Activated effector memory CD4-positive, alpha-beta T cell treated with Interleukin-2 at 50 U/mL for 16 hours (primary cell): ENCODE data around the gene PKNOX2.

Experiments
- DNase-seq: peaks from one replicate; pipeline ENCODE4 v3.0.0-alpha.2; 2020

Gene PKNOX2

GRCh38 chr11:125317416-125317815 lies 152.9 kb downstream of the PKNOX2 start:
- no peak for DNase-seq

- no peak for DNase-seq
Measured at GRCh38 chr11:125319649-125320048, 155.1 kb downstream of the PKNOX2 start.

- DNase-seq: no peak
Measured at GRCh38 chr11:125320347-125321076, 156.0 kb downstream of the PKNOX2 start.

- no peak for DNase-seq
Measured at GRCh38 chr11:125322289-125322688, 157.7 kb downstream of the PKNOX2 start.

- no peak for DNase-seq
Measured at GRCh38 chr11:125325196-125325595, 160.6 kb downstream of the PKNOX2 start.

- no peak for DNase-seq
Measured at GRCh38 chr11:125326126-125326525, 161.6 kb downstream of the PKNOX2 start.

GRCh38 chr11:125327518-125328224 lies 163.1 kb downstream of the PKNOX2 start:
- DNase-seq: no peak

GRCh38 chr11:125328225-125328580 lies 163.7 kb downstream of the PKNOX2 start:
- DNase-seq: no peak

GRCh38 chr11:125329786-125330185 lies 165.2 kb downstream of the PKNOX2 start:
- DNase-seq: no peak

GRCh38 chr11:125330462-125331325 lies 166.1 kb downstream of the PKNOX2 start:
- no peak for DNase-seq

GRCh38 chr11:125331357-125332035 lies 166.9 kb downstream of the PKNOX2 start:
- DNase-seq: no peak

- DNase-seq: no peak
Measured at GRCh38 chr11:125332821-125333220, 168.3 kb downstream of the PKNOX2 start.

GRCh38 chr11:125333354-125334073 lies 169.0 kb downstream of the PKNOX2 start:
- no peak for DNase-seq

- DNase-seq: no peak
Measured at GRCh38 chr11:125335106-125335505, 170.6 kb downstream of the PKNOX2 start.

GRCh38 chr11:125337836-125338834 lies 173.6 kb downstream of the PKNOX2 start:
- no peak for DNase-seq

- DNase-seq: no peak
Measured at GRCh38 chr11:125338886-125339811, 174.6 kb downstream of the PKNOX2 start.

- no peak for DNase-seq
Measured at GRCh38 chr11:125341676-125342075, 177.1 kb downstream of the PKNOX2 start.

- DNase-seq: no peak
Measured at GRCh38 chr11:125342281-125342930, 177.9 kb downstream of the PKNOX2 start.

- DNase-seq: no peak
Measured at GRCh38 chr11:125343086-125343717, 178.7 kb downstream of the PKNOX2 start.
